ENCODE results near the gene PYCR2.

The PYCR2 gene

GRCh38 chr1:225919906-225920305 lies 4.1 kb downstream of the PYCR2 start:
- no peak for DNase-seq (ENCODE audit: low read depth)

GRCh38 chr1:225918280-225918679 lies 5.8 kb downstream of the PYCR2 start:
- no peak for DNase-seq (ENCODE audit: low read depth)

DNA sequence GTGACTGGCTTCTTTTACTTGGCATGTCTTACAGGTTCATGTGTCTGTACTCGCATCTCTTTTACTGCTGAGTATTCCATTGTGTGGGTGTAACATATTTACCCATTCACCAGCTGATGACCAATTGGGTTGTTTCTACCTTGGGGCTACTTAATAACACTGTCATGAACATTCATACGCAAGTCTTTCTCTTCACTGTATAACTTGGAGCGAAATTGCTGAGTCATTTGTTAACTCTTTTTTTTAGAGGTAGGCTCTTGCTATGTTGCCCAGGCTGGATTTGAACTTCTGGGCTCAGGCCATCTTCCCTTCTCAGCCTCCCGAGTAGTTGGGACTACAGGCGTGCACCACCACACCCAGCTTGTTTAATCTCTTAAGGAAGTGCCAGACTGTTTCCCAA lies 6.5 kb downstream of the PYCR2 start:
- no peak for DNase-seq (ENCODE audit: low read depth)

DNA sequence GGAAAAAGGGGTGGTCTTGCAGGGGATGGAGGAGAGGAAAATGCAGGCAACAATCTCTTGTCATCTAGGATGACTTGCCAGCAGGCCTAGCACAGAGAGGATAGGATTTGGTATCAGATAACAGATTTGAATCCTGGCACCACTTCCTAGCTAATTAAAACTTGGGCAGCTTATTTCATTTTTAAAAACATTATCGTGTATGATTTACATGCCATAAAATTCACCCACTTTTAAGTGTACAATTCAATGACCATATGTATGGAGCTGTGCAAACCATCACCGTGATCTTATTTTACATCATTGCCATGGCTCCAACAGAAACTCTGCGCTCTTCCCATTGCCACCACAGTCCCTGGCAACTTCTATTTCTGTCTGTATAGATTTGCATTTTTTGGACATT lies 6.9 kb downstream of the PYCR2 start:
- no peak for DNase-seq (ENCODE audit: low read depth)

- no peak for DNase-seq (ENCODE audit: low read depth)
Observed at GRCh38 chr1:225915538-225915991, 8.5 kb downstream of the PYCR2 start.

GRCh38 chr1:225914947-225915346 lies 9.1 kb downstream of the PYCR2 start:
- DNase-seq (ENCODE audit: low read depth) = no peak

- no peak for DNase-seq (ENCODE audit: low read depth)
Observed at GRCh38 chr1:225914391-225914790, 9.7 kb downstream of the PYCR2 start.

- DNase-seq (ENCODE audit: low read depth) = peak; percentile 46
Observed at GRCh38 chr1:225911191-225912130, 12.6 kb downstream of the PYCR2 start.

DNA sequence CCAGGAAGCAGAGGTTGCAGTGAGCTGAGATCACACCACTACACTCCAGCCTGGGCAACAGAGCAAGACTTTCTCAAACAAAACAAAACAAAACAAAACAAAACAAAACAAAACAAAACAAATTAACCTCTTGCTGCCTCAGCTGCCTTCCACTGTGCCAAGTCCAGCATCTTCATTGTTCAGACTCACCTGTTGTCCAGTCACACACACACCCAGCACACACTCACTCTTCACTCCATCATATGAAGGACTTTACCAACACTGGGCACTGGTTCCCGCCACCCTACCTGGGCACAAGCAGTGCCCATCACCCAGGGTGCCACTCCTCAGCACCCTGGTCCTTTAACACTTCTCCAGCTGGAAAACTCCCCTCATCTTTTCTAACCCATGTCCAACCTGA lies 14.6 kb downstream of the PYCR2 start:
- DNase-seq (ENCODE audit: low read depth) = no peak

GRCh38 chr1:225908773-225909172 lies 15.3 kb downstream of the PYCR2 start:
- DNase-seq (ENCODE audit: low read depth) = no peak

GRCh38 chr1:225908013-225908640 lies 15.9 kb downstream of the PYCR2 start:
- no peak for DNase-seq (ENCODE audit: low read depth)

DNA sequence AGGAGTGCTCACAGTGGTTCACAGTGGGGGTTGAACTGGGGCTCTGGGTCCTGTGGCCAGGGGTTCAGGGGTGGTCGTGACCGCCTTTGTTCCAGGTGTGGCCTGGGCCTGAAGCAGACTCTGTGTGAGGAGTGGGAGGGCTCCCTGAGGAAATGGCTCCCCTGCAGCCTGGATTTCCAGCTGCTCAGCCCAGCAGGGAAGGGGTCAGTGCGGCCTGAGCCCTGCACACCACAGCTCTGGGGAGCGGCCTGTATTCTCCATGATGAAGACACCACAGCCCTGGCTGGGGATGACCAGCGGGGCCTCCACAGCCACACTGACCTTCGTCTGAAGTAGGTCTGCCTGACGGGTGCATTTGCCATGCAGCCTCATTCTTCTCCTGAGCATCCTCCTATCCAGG lies 16.7 kb downstream of the PYCR2 start:
- no peak for DNase-seq (ENCODE audit: low read depth)

GRCh38 chr1:225906467-225906866 lies 17.6 kb downstream of the PYCR2 start:
- no peak for DNase-seq (ENCODE audit: low read depth)

- no peak for DNase-seq (ENCODE audit: low read depth)
Observed at GRCh38 chr1:225903623-225904022, 20.4 kb downstream of the PYCR2 start.

- no peak for DNase-seq (ENCODE audit: low read depth)
Observed at GRCh38 chr1:225899044-225899925, 24.8 kb downstream of the PYCR2 start.

DNA sequence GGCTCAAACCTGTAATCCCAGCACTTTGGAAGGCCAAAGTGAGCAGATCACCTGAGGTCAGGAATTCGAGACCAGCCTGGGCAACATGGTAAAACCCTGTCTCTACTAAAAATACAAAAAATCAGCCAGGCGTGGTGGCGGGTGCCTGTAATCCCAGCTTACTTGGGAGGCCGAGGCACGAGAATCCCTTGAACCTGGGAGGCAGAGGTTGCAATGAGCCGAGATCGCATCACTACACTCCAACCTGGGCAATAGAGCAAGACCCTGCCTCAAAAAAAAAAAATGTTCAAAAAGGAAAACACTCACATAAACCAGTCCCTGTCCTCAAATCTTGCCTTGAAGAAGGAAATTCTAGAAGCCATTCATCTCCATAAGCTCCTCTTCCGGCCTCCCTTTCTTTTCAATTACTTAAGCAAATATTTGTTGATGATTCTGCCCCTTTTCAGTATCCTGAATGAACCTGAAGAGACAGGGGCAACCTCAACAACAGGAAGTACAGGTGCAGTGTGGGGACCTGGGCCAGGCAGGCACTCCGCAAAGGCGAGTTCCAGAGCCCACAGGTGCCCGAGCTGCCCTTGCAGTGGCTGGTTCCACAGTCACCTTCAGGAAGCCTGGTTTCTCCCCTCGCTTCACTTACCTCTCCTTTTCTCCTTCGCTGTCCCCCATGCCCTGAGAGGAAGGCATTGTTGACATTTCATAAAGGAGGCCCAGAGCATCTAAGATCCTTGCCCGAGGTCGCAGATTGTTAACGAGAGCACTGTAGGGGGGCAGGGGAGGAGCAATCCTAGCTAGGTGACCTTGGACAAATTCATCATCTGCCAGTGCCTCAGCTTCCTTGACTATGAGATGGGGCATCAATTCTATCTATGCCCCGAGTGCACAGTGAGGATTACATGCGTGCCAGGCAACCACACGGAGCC lies 26.2 kb downstream of the PYCR2 start:
- no peak for DNase-seq (ENCODE audit: low read depth)

DNA sequence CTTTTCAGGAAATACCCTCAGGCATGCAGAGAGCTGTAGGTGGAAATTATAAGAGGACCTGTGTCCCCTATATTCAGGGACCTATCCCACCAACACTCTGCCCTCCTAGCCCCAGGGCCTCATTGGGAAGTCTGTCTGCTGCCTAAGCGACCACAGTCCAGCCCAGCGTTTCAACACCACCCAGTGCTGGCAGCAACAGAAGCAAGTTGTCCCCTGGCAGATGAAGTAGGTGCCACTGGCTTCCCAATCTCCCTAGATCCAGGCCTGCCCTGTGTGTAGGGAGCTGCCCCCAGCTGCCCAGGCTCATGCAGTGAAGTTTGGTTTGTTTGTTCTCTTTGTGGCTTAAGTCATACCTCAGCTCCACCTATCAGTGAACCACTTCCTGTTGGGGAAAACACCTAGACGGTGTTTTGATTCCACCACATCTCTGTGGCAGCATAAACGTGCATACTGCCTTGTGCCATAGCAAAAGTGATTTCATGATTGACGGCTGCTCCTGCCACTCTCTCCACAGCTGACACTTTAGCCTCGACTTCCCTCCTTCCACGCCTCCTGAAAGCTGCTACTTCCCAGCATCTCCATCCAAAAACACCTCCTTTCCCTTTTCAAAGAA lies 27.0 kb downstream of the PYCR2 start:
- DNase-seq (ENCODE audit: low read depth) = peak; percentile 45

DNA sequence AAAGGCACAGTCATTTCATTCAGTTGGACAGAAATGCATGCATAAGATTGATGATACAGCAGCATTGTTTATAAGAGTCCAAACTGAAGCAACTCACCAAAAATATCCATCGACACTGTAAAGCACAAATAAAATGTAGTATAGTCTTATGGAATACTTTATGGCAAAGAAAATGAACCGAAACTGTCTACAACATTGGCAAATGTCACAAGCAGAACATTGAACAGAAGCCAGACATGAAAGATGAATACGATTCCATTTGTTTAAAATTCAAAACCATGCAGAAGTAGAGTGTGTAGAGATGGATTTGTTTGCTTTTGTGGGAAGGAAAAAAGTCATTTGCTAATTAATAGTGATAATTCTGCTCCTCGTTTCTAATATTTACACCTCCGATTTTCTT lies 27.6 kb downstream of the PYCR2 start:
- DNase-seq (ENCODE audit: low read depth) = no peak

DNA sequence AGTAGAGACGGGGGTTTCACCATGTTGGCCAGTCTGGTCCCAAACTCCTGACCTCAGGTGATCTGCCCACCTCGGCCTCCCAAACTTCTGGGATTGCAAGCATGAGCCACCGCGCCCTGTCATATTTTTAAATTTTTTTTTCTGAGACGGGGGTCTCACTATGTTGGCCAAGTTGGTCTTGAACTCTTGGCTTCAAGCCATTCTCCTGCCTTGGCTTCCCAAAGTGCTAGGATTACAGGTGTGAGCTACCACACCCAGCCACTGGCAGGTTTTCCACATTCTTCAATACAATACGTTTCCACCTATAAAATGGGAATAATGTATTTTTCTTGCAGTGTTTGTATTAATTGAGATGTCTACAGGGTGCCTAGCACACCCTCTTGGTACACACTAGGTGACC lies 31.7 kb downstream of the PYCR2 start:
- no peak for DNase-seq (ENCODE audit: low read depth)

DNA sequence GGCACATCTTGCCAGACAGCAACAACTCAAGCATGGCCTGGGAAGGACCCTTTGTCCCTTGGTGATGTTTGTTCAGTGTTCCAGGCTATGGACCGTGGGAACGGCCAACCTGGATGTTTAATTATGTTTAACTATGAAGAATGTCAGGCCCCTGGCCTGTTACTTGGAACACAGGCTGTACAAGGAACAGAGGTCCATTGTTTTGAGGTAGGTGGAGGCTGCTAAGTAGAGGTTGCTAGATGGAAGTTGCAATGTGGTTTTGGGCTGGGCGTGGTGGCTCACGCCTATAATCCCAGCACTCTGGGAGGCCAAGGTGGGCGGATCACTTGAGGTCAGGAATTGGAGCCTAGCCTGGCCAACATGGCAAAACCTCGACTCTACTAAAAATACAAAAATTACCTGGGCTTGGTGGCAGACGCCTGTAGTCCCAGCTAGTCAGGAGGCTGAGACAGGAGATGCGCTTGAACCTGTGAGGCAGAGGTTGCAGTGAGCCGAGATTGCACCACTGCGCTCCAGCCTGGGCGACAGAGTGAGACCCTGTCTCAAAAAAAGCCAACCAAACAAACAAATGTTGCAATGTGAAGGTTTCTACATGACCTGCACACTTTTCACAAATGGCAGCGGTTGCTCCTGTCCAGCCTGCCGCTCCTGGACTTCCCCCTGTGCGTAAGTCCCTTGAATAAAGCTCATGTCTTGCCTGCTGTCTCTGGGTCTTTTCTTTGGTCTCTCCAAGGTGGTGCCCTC lies 32.6 kb downstream of the PYCR2 start:
- DNase-seq (ENCODE audit: low read depth) = no peak
